ENCODE measurements around the gene EIF3A. TPM values are rescaled to one million over a fixed set of nuclear protein-coding genes. Genes with fewer than 3 reads are reported as not detected.

EIF3A gene
- total and polyA plus RNA-seq, 3 donors from 2014 or later = 71.1 to 97.0 (median 91.2) TPM

GRCh38 chr10:118998183-118998582, 82.4 kb downstream of the EIF3A start:
- no peaks in the 10 kb centered on the region for H3K4me1 ChIP-seq
- TF ChIP-seq POLR2A (IDR thresholded peaks at IDR 0.05) = no peak
- no peak for TF ChIP-seq CTCF (IDR thresholded peaks at IDR 0.05)
- H3K36me3 ChIP-seq (ENCODE audit: low read depth, missing control alignments) = no peaks in the 10 kb centered on the region
- H3K27ac ChIP-seq = no peak overlapping the region
- 84 to 87% methylated on average over 5 of the region's 5 CpGs for WGBS, 2 donors
- H3K4me3 ChIP-seq = no peak overlapping the region
- no peak for DNase-seq
- intact Hi-C loops (cut with DNase I; ENCODE audit: low total_unique reads) = no loop called here
- H3K27me3 ChIP-seq = no peaks in the 10 kb centered on the region
- no peaks in the 10 kb centered on the region for H3K9me3 ChIP-seq

- DNase-seq = no peak
- Histone ChIP-seq H3K27ac (no peak overlapping the region), H3K36me3 (ENCODE audit: low read depth, missing control alignments) (no peaks in the 10 kb centered on the region), H3K4me1 (no peaks in the 10 kb centered on the region), H3K4me3 (no peak overlapping the region), H3K9me3 (no peaks in the 10 kb centered on the region), H3K27me3 (no peaks in the 10 kb centered on the region)
- no peak for TF ChIP-seq POLR2A (IDR thresholded peaks at IDR 0.05)
- TF ChIP-seq CTCF (IDR thresholded peaks at IDR 0.05) = no peak
- intact Hi-C loops (cut with DNase I; ENCODE audit: low total_unique reads) = no loop called here
- 95 to 97% methylated on average over 2 of the region's 2 CpGs for WGBS, 2 donors
These were observed 83.2 kb downstream of the EIF3A start for GRCh38 chr10:118997379-118997778.

- Histone ChIP-seq H3K27me3 (no peaks in the 10 kb centered on the region), H3K9me3 (no peaks in the 10 kb centered on the region), H3K36me3 (ENCODE audit: low read depth, missing control alignments) (no peaks in the 10 kb centered on the region), H3K27ac (no peak overlapping the region), H3K4me3 (no peak overlapping the region), H3K4me1 (no peaks in the 10 kb centered on the region)
- no peak for DNase-seq
- TF ChIP-seq CTCF (IDR thresholded peaks at IDR 0.05) (no peak), POLR2A (IDR thresholded peaks at IDR 0.05) (no peak)
- intact Hi-C loops (cut with DNase I; ENCODE audit: low total_unique reads) = no loop called here
- 90 to 95% methylated on average over 10 of the region's 10 CpGs for WGBS, 2 donors
These were observed 84.9 kb downstream of the EIF3A start for GRCh38 chr10:118995739-118996138.

GRCh38 chr10:118994321-118994720, 86.3 kb downstream of the EIF3A start:
- no peak overlapping the region for H3K4me3 ChIP-seq
- no peaks in the 10 kb centered on the region for H3K36me3 ChIP-seq (ENCODE audit: low read depth, missing control alignments)
- TF ChIP-seq CTCF (IDR thresholded peaks at IDR 0.05) = no peak
- no peak for TF ChIP-seq POLR2A (IDR thresholded peaks at IDR 0.05)
- DNase-seq = no peak
- no peak overlapping the region for H3K27ac ChIP-seq
- H3K27me3 ChIP-seq = no peaks in the 10 kb centered on the region
- no peaks in the 10 kb centered on the region for H3K4me1 ChIP-seq
- no peaks in the 10 kb centered on the region for H3K9me3 ChIP-seq
- intact Hi-C loops (cut with DNase I; ENCODE audit: low total_unique reads) = no loop called here
- WGBS, 2 donors = 68 to 85% methylated on average over 2 of the region's 2 CpGs

GRCh38 chr10:118993214-118993613, 87.4 kb downstream of the EIF3A start:
- WGBS, 2 donors = 77 to 89% methylated on average over 3 of the region's 3 CpGs
- Histone ChIP-seq H3K4me1 (no peaks in the 10 kb centered on the region), H3K9me3 (no peaks in the 10 kb centered on the region), H3K36me3 (ENCODE audit: low read depth, missing control alignments) (no peaks in the 10 kb centered on the region), H3K4me3 (no peak overlapping the region), H3K27me3 (no peaks in the 10 kb centered on the region), H3K27ac (no peak overlapping the region)
- intact Hi-C loops (cut with DNase I; ENCODE audit: low total_unique reads) = no loop called here
- no peak for TF ChIP-seq POLR2A (IDR thresholded peaks at IDR 0.05)
- no peak for TF ChIP-seq CTCF (IDR thresholded peaks at IDR 0.05)
- no peak for DNase-seq

Data from testis (tissue), 3 donors.